ENCODE results near the gene KRTAP10-1.
"Not testable (repeated sequence)": the region's sequence is repeated elsewhere in the genome, so short reads cannot be mapped to it uniquely, and the experiment has no call there.

Gene KRTAP10-1

GRCh38 chr21:44558695-44559094 is 18.7 kb upstream of the KRTAP10-1 start, which contains the start of gene KRTAP10-3:
Gene KRTAP10-3 (minus strand): TSS chr21:44558795. CDS start chr21:44558715, 80 bp downstream.
- DNase-seq: no peak
- Histone ChIP-seq H3K36me3 (ENCODE audit: control insufficient read depth, insufficient read depth, low read length) (no peaks in the 10 kb centered on the region), H3K79me2 (ENCODE audit: control insufficient read depth, insufficient read depth, low read length) (no peaks in the 10 kb centered on the region), H3K4me2 (ENCODE audit: low read length) (no peak within 1 kb of the TSS), H3K4me1 (ENCODE audit: control insufficient read depth, low read depth, low read length) (no peaks in the 10 kb centered on the region), H3K9ac (ENCODE audit: low read length) (no peak within 1 kb of the TSS), H3K56ac (ENCODE audit: low read length) (no peak within 1 kb of the TSS), H2BK15ac (replicated peaks; ENCODE audit: low read depth) (no peak within 1 kb of the TSS), H4K5ac (ENCODE audit: low read length) (no peak within 1 kb of the TSS), H3K4ac (ENCODE audit: low read depth, low read length) (no peak within 1 kb of the TSS), H2AK5ac (ENCODE audit: low read length) (no peak within 1 kb of the TSS), H2BK120ac (ENCODE audit: low read depth, low read length) (no peak within 1 kb of the TSS), H3K27ac (ENCODE audit: low read depth, low read length) (no peak within 1 kb of the TSS), H3K4me3 (ENCODE audit: low read length) (no peak within 1 kb of the TSS), H2BK5ac (ENCODE audit: low read length) (no peak within 1 kb of the TSS), H3K27me3 (ENCODE audit: insufficient read depth, low read length, poor library complexity) (no peaks in the 10 kb centered on the region), H3K23ac (ENCODE audit: low read length) (no peak within 1 kb of the TSS), H4K8ac (ENCODE audit: low read depth, low read length) (no peak within 1 kb of the TSS), H3K79me1 (ENCODE audit: low read length) (no peaks in the 10 kb centered on the region), H3K18ac (ENCODE audit: low read length) (no peak within 1 kb of the TSS)
- WGBS (ENCODE audit: extremely low coverage, insufficient coverage, low lambda C conversion rate): no CpG with 5 or more reads among the region's 5 CpGs

GRCh38 chr21:44558329-44558675 is 18.3 kb upstream of the KRTAP10-1 start:
- not testable (repeated sequence) for H2BK15ac ChIP-seq (replicated peaks; ENCODE audit: low read depth); H3K23ac ChIP-seq (ENCODE audit: low read length); H3K79me2 ChIP-seq (ENCODE audit: control insufficient read depth, insufficient read depth, low read length); H3K27ac ChIP-seq (ENCODE audit: low read depth, low read length); H2BK5ac ChIP-seq (ENCODE audit: low read length); H2AK5ac ChIP-seq (ENCODE audit: low read length); H3K27me3 ChIP-seq (ENCODE audit: insufficient read depth, low read length, poor library complexity); H4K5ac ChIP-seq (ENCODE audit: low read length); H3K4ac ChIP-seq (ENCODE audit: low read depth, low read length); H4K8ac ChIP-seq (ENCODE audit: low read depth, low read length); H3K4me1 ChIP-seq (ENCODE audit: control insufficient read depth, low read depth, low read length); H3K4me2 ChIP-seq (ENCODE audit: low read length); H3K9ac ChIP-seq (ENCODE audit: low read length); DNase-seq; H3K56ac ChIP-seq (ENCODE audit: low read length); H3K18ac ChIP-seq (ENCODE audit: low read length); H3K4me3 ChIP-seq (ENCODE audit: low read length); H3K36me3 ChIP-seq (ENCODE audit: control insufficient read depth, insufficient read depth, low read length); H3K79me1 ChIP-seq (ENCODE audit: low read length); H2BK120ac ChIP-seq (ENCODE audit: low read depth, low read length)
- no CpG with 5 or more reads among the region's 10 CpGs for WGBS (ENCODE audit: extremely low coverage, insufficient coverage, low lambda C conversion rate)

- Histone ChIP-seq H3K9ac (ENCODE audit: low read length) (no peak overlapping the region), H3K23ac (ENCODE audit: low read length) (no peak overlapping the region), H3K79me1 (ENCODE audit: low read length) (no peaks in the 10 kb centered on the region), H2AK5ac (ENCODE audit: low read length) (no peak overlapping the region), H3K27ac (ENCODE audit: low read depth, low read length) (no peak overlapping the region), H3K4me3 (ENCODE audit: low read length) (no peak overlapping the region), H2BK120ac (ENCODE audit: low read depth, low read length) (no peak overlapping the region), H4K8ac (ENCODE audit: low read depth, low read length) (no peak overlapping the region), H3K27me3 (ENCODE audit: insufficient read depth, low read length, poor library complexity) (no peaks in the 10 kb centered on the region), H3K4ac (ENCODE audit: low read depth, low read length) (no peak overlapping the region), H2BK5ac (ENCODE audit: low read length) (no peak overlapping the region), H3K4me2 (ENCODE audit: low read length) (no peak overlapping the region), H2BK15ac (replicated peaks; ENCODE audit: low read depth) (no peak overlapping the region), H3K18ac (ENCODE audit: low read length) (no peak overlapping the region), H3K56ac (ENCODE audit: low read length) (no peak overlapping the region), H3K79me2 (ENCODE audit: control insufficient read depth, insufficient read depth, low read length) (no peaks in the 10 kb centered on the region), H3K36me3 (ENCODE audit: control insufficient read depth, insufficient read depth, low read length) (no peaks in the 10 kb centered on the region), H3K4me1 (ENCODE audit: control insufficient read depth, low read depth, low read length) (no peaks in the 10 kb centered on the region), H4K5ac (ENCODE audit: low read length) (no peak overlapping the region)
- DNase-seq: no peak
- no CpG with 5 or more reads among the region's 30 CpGs for WGBS (ENCODE audit: extremely low coverage, insufficient coverage, low lambda C conversion rate)
Measured at GRCh38 chr21:44557491-44558328, 17.7 kb upstream of the KRTAP10-1 start.

GRCh38 chr21:44556879-44557278 is 16.9 kb upstream of the KRTAP10-1 start:
- H3K56ac ChIP-seq (ENCODE audit: low read length): no peak overlapping the region
- no peak overlapping the region for H3K18ac ChIP-seq (ENCODE audit: low read length)
- no peak overlapping the region for H3K9ac ChIP-seq (ENCODE audit: low read length)
- no peaks in the 10 kb centered on the region for H3K79me1 ChIP-seq (ENCODE audit: low read length)
- H3K23ac ChIP-seq (ENCODE audit: low read length): no peak overlapping the region
- H3K27ac ChIP-seq (ENCODE audit: low read depth, low read length): no peak overlapping the region
- H4K5ac ChIP-seq (ENCODE audit: low read length): no peak overlapping the region
- H2AK5ac ChIP-seq (ENCODE audit: low read length): no peak overlapping the region
- H2BK120ac ChIP-seq (ENCODE audit: low read depth, low read length): no peak overlapping the region
- no peak for DNase-seq
- no peak overlapping the region for H4K8ac ChIP-seq (ENCODE audit: low read depth, low read length)
- no peaks in the 10 kb centered on the region for H3K27me3 ChIP-seq (ENCODE audit: insufficient read depth, low read length, poor library complexity)
- no peaks in the 10 kb centered on the region for H3K36me3 ChIP-seq (ENCODE audit: control insufficient read depth, insufficient read depth, low read length)
- no CpG with 5 or more reads among the region's 9 CpGs for WGBS (ENCODE audit: extremely low coverage, insufficient coverage, low lambda C conversion rate)
- no peaks in the 10 kb centered on the region for H3K4me1 ChIP-seq (ENCODE audit: control insufficient read depth, low read depth, low read length)
- H3K4me3 ChIP-seq (ENCODE audit: low read length): no peak overlapping the region
- no peak overlapping the region for H2BK15ac ChIP-seq (replicated peaks; ENCODE audit: low read depth)
- H3K79me2 ChIP-seq (ENCODE audit: control insufficient read depth, insufficient read depth, low read length): no peaks in the 10 kb centered on the region
- no peak overlapping the region for H2BK5ac ChIP-seq (ENCODE audit: low read length)
- H3K4me2 ChIP-seq (ENCODE audit: low read length): no peak overlapping the region
- no peak overlapping the region for H3K4ac ChIP-seq (ENCODE audit: low read depth, low read length)

- H3K18ac ChIP-seq (ENCODE audit: low read length): no peak overlapping the region
- no CpG with 5 or more reads among the region's 13 CpGs for WGBS (ENCODE audit: extremely low coverage, insufficient coverage, low lambda C conversion rate)
- H3K36me3 ChIP-seq (ENCODE audit: control insufficient read depth, insufficient read depth, low read length): no peaks in the 10 kb centered on the region
- no peak overlapping the region for H3K4me3 ChIP-seq (ENCODE audit: low read length)
- no peaks in the 10 kb centered on the region for H3K79me1 ChIP-seq (ENCODE audit: low read length)
- H3K79me2 ChIP-seq (ENCODE audit: control insufficient read depth, insufficient read depth, low read length): no peaks in the 10 kb centered on the region
- H3K27ac ChIP-seq (ENCODE audit: low read depth, low read length): no peak overlapping the region
- H3K9ac ChIP-seq (ENCODE audit: low read length): no peak overlapping the region
- no peak overlapping the region for H3K4me2 ChIP-seq (ENCODE audit: low read length)
- no peaks in the 10 kb centered on the region for H3K4me1 ChIP-seq (ENCODE audit: control insufficient read depth, low read depth, low read length)
- H4K5ac ChIP-seq (ENCODE audit: low read length): no peak overlapping the region
- no peak overlapping the region for H4K8ac ChIP-seq (ENCODE audit: low read depth, low read length)
- H3K56ac ChIP-seq (ENCODE audit: low read length): no peak overlapping the region
- H3K4ac ChIP-seq (ENCODE audit: low read depth, low read length): no peak overlapping the region
- H3K23ac ChIP-seq (ENCODE audit: low read length): no peak overlapping the region
- no peak overlapping the region for H2AK5ac ChIP-seq (ENCODE audit: low read length)
- no peak overlapping the region for H2BK5ac ChIP-seq (ENCODE audit: low read length)
- H3K27me3 ChIP-seq (ENCODE audit: insufficient read depth, low read length, poor library complexity): no peaks in the 10 kb centered on the region
- DNase-seq: no peak
- H2BK120ac ChIP-seq (ENCODE audit: low read depth, low read length): no peak overlapping the region
- no peak overlapping the region for H2BK15ac ChIP-seq (replicated peaks; ENCODE audit: low read depth)
Measured at GRCh38 chr21:44555200-44555875, 15.3 kb upstream of the KRTAP10-1 start.

All from mesendoderm (in vitro differentiated cells).